ENCODE data around the gene MRPL34.
"Not testable (repeated sequence)": the region's sequence is repeated elsewhere in the genome, so short reads cannot be mapped to it uniquely, and the experiment has no call there.

MRPL34 gene

GRCh38 chr19:17279436-17279835 lies 26.2 kb upstream of the MRPL34 start:
- H3K27me3 Mint-ChIP-seq = no peaks in the 10 kb centered on the region
- H3K27ac Mint-ChIP-seq = no peak overlapping the region
- no peak for ATAC-seq
- no peak for DNase-seq
- H3K4me3 Mint-ChIP-seq = no peak overlapping the region
- no peaks in the 10 kb centered on the region for H3K9me3 Mint-ChIP-seq
- H3K4me1 Mint-ChIP-seq = peaks cover 27% of the 10 kb centered on the region

GRCh38 chr19:17281391-17282304 lies 24.0 kb upstream of the MRPL34 start, which contains the start of gene ANKLE1:
ANKLE1 (plus strand) TSS chr19:17281901; CDS start chr19:17281921, 20 bp downstream.
- peak; percentile 60 to 65 for DNase-seq
- peak within 1 kb of the TSS; percentile 87 to 94 for H3K27ac Mint-ChIP-seq

GRCh38 chr19:17282488-17283125 lies 23.1 kb upstream of the MRPL34 start:
- H3K27ac Mint-ChIP-seq = peak overlapping the region; percentile 87 to 94
- peak overlapping the region; percentile 90 to 96 for H3K4me3 Mint-ChIP-seq
- H3K4me1 Mint-ChIP-seq = peaks cover 27% of the 10 kb centered on the region
- H3K27me3 Mint-ChIP-seq = no peaks in the 10 kb centered on the region
- DNase-seq (peak; percentile 82 to 86), ATAC-seq (peak; percentile 94)
- H3K9me3 Mint-ChIP-seq = no peaks in the 10 kb centered on the region

More at GRCh38 chr19:17281391-17282304, 24.0 kb upstream of the MRPL34 start, which contains the start of gene ANKLE1:
- peaks cover 27% of the 10 kb centered on the region for H3K4me1 Mint-ChIP-seq
- no peaks in the 10 kb centered on the region for H3K27me3 Mint-ChIP-seq
- peak; percentile 64 for ATAC-seq
- no peaks in the 10 kb centered on the region for H3K9me3 Mint-ChIP-seq
- H3K4me3 Mint-ChIP-seq = peak within 1 kb of the TSS; percentile 90 to 96

- Mint-ChIP-seq H3K27ac (no peak overlapping the region), H3K4me1 (peaks cover 27% of the 10 kb centered on the region), H3K27me3 (no peaks in the 10 kb centered on the region), H3K4me3 (peak overlapping the region in 1 of 2 donors; percentile 67), H3K9me3 (no peaks in the 10 kb centered on the region)
- no peak for DNase-seq
- ATAC-seq = no peak
Measured at GRCh38 chr19:17283504-17283996, 22.1 kb upstream of the MRPL34 start.

GRCh38 chr19:17285415-17286135 lies 20.1 kb upstream of the MRPL34 start:
- Mint-ChIP-seq H3K4me1 (peaks cover 27% of the 10 kb centered on the region), H3K9me3 (no peaks in the 10 kb centered on the region), H3K27me3 (no peaks in the 10 kb centered on the region), H3K27ac (no peak overlapping the region), H3K4me3 (no peak overlapping the region)
- ATAC-seq (no peak), DNase-seq (no peak)

GRCh38 chr19:17286263-17286662 lies 19.4 kb upstream of the MRPL34 start:
- DNase-seq = no peak
- ATAC-seq = no peak
- Mint-ChIP-seq H3K9me3 (no peaks in the 10 kb centered on the region), H3K27me3 (no peaks in the 10 kb centered on the region), H3K4me3 (no peak overlapping the region), H3K4me1 (peaks cover 24% of the 10 kb centered on the region), H3K27ac (no peak overlapping the region)

GRCh38 chr19:17286752-17287151 lies 18.9 kb upstream of the MRPL34 start:
- Mint-ChIP-seq H3K4me1 (peaks cover 21% of the 10 kb centered on the region), H3K4me3 (no peak overlapping the region), H3K27ac (no peak overlapping the region), H3K9me3 (no peaks in the 10 kb centered on the region), H3K27me3 (no peaks in the 10 kb centered on the region)
- DNase-seq (no peak), ATAC-seq (no peak)

GRCh38 chr19:17289489-17289888 lies 16.2 kb upstream of the MRPL34 start:
- Mint-ChIP-seq H3K4me1 (peaks cover 28% of the 10 kb centered on the region), H3K27ac (no peak overlapping the region), H3K9me3 (no peaks in the 10 kb centered on the region), H3K4me3 (no peak overlapping the region), H3K27me3 (no peaks in the 10 kb centered on the region)
- ATAC-seq (no peak), DNase-seq (peak; percentile 42 to 65)

GRCh38 chr19:17292301-17293074 lies 13.2 kb upstream of the MRPL34 start:
- H3K27ac Mint-ChIP-seq = peak overlapping the region; percentile 61 to 95
- H3K4me1 Mint-ChIP-seq = peaks cover 41% of the 10 kb centered on the region
- ATAC-seq (peak; percentile 97), DNase-seq (peak; percentile 83 to 90)
- H3K9me3 Mint-ChIP-seq = no peaks in the 10 kb centered on the region
- peak overlapping the region; percentile 90 to 94 for H3K4me3 Mint-ChIP-seq
- no peaks in the 10 kb centered on the region for H3K27me3 Mint-ChIP-seq

- Mint-ChIP-seq H3K4me3 (no peak overlapping the region), H3K27ac (peak overlapping the region in 1 of 2 donors; percentile 33), H3K9me3 (no peaks in the 10 kb centered on the region), H3K4me1 (peaks cover 41% of the 10 kb centered on the region), H3K27me3 (no peaks in the 10 kb centered on the region)
- no peak for ATAC-seq
- DNase-seq = no peak
Measured at GRCh38 chr19:17293605-17294004, 12.1 kb upstream of the MRPL34 start.

- no peaks in the 10 kb centered on the region for H3K27me3 Mint-ChIP-seq
- H3K27ac Mint-ChIP-seq = peak overlapping the region in 1 of 2 donors; percentile 33
- H3K9me3 Mint-ChIP-seq = no peaks in the 10 kb centered on the region
- peak; percentile 47 to 56 for DNase-seq
- peaks cover 41% of the 10 kb centered on the region for H3K4me1 Mint-ChIP-seq
- no peak overlapping the region for H3K4me3 Mint-ChIP-seq
- ATAC-seq = no peak
Measured at GRCh38 chr19:17294051-17294891, 11.4 kb upstream of the MRPL34 start.

GRCh38 chr19:17295551-17295950 lies 10.1 kb upstream of the MRPL34 start:
- not testable (repeated sequence) for H3K27me3 Mint-ChIP-seq, ATAC-seq, H3K4me3 Mint-ChIP-seq, H3K27ac Mint-ChIP-seq, DNase-seq, H3K9me3 Mint-ChIP-seq
- H3K4me1 Mint-ChIP-seq = peaks cover 41% of the 10 kb centered on the region

GRCh38 chr19:17296273-17296672 lies 9.4 kb upstream of the MRPL34 start:
- DNase-seq (no peak), ATAC-seq (no peak)
- H3K27ac Mint-ChIP-seq = peak overlapping the region in 1 of 2 donors; percentile 57
- no peak overlapping the region for H3K4me3 Mint-ChIP-seq
- H3K9me3 Mint-ChIP-seq = no peaks in the 10 kb centered on the region
- peaks cover 42% of the 10 kb centered on the region for H3K4me1 Mint-ChIP-seq
- H3K27me3 Mint-ChIP-seq = no peaks in the 10 kb centered on the region

GRCh38 chr19:17296976-17297375 lies 8.7 kb upstream of the MRPL34 start:
- Mint-ChIP-seq H3K27ac (peak overlapping the region in 1 of 2 donors; percentile 59), H3K4me1 (peaks cover 45% of the 10 kb centered on the region), H3K9me3 (no peaks in the 10 kb centered on the region), H3K27me3 (no peaks in the 10 kb centered on the region), H3K4me3 (no peak overlapping the region)
- DNase-seq (no peak), ATAC-seq (no peak)

All from stimulated activated naive CD8-positive, alpha-beta T cell treated with anti-CD3 and anti-CD28 coated beads, Interleukin-15, amount 100 ng/mL, for 72 hours (primary cell).